ENCODE measurements around the gene ALOX5.

DNA sequence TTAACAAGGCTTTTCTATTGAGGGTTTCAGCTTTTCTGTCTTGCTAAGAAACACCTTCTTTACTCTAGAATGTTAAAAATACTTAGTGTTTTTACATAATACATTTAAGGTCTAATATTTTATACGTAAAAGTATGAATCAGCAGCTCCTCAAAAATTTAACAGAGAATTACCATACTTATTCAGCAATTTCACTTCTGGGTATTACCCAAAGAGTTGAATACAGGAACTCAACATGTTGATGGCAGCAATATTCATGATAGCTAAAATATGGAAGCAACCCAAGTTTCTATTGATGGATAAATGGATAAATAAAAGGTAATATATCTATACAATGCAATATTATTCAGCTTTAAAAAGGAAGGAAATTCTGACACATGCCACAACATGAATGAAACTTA, 48.9 kb upstream of the ALOX5 start:
- TF ChIP-seq, protein P1, sequence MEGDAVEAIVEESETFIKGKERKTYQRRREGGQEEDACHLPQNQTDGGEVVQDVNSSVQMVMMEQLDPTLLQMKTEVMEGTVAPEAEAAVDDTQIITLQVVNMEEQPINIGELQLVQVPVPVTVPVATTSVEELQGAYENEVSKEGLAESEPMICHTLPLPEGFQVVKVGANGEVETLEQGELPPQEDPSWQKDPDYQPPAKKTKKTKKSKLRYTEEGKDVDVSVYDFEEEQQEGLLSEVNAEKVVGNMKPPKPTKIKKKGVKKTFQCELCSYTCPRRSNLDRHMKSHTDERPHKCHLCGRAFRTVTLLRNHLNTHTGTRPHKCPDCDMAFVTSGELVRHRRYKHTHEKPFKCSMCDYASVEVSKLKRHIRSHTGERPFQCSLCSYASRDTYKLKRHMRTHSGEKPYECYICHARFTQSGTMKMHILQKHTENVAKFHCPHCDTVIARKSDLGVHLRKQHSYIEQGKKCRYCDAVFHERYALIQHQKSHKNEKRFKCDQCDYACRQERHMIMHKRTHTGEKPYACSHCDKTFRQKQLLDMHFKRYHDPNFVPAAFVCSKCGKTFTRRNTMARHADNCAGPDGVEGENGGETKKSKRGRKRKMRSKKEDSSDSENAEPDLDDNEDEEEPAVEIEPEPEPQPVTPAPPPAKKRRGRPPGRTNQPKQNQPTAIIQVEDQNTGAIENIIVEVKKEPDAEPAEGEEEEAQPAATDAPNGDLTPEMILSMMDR (IDR thresholded peaks at IDR 0.05): no peak
- TF ChIP-seq EP300 (IDR thresholded peaks at IDR 0.05): no peak
- no peak for TF ChIP-seq POLR2A (IDR thresholded peaks at IDR 0.05)
- TF ChIP-seq POLR2AphosphoS5 (IDR thresholded peaks at IDR 0.05): no peak
